HEK293 (cell line): Measurements from ENCODE around the gene CPNE1.

Source experiments
- CTCF ChIA-PET: fragments of 350-600 bp; formaldehyde crosslinking; extraction: SDS; loops from one replicate; lab custom pipeline; 2021; ENCODE audit warnings: antibody characterized with exemption; lab: Yijun Ruan, JAX
- POLR2A ChIA-PET: fragments of 300-600 bp; formaldehyde crosslinking; extraction: SDS; loops from one replicate; lab custom pipeline; 2020; ENCODE audit warnings: antibody characterized with exemption, inconsistent platforms; lab: Yijun Ruan, JAX
- H3K27ac ChIP-seq: fragments of 200-500 bp; sonication (Bioruptor generic); 2 replicates; pipeline ENCODE4 v1.5.1; 2014; ENCODE audit warnings: low read depth, low read length, control low read depth, inconsistent platforms; ENCODE audit errors: extremely low read depth
- H3K36me3 ChIP-seq, 2 experiments: fragments of 200-500 bp in 1 of 2; sonication (Bioruptor generic) in 1 of 2; 1 replicate in 1 of 2; 2 replicates in 1 of 2; pipeline ENCODE4 v1.5.1; 2014 to 2017; ENCODE audit warnings: inconsistent platforms in 2 of 2, low read length in 2 of 2; ENCODE audit not compliant: control insufficient read depth in 2 of 2, insufficient read depth in 1 of 2
- H3K4me1 ChIP-seq: fragments of 200-500 bp; sonication (Bioruptor generic); 2 replicates; pipeline ENCODE4 v1.5.1; 2014; ENCODE audit warnings: mild to moderate bottlenecking, low read length, inconsistent platforms; ENCODE audit not compliant: control insufficient read depth, insufficient read depth
- H3K4me3 ChIP-seq: 2 replicates; pipeline ENCODE4 v1.5.1; 2011; ENCODE audit warnings: low read depth, mild to moderate bottlenecking, control low read depth, low read length, moderate library complexity
- H3K9me3 ChIP-seq: fragments of 200-500 bp; sonication (Bioruptor generic); 2 replicates; pipeline ENCODE4 v1.5.1; 2014; ENCODE audit warnings: low read depth, low read length, inconsistent platforms; ENCODE audit not compliant: control insufficient read depth, insufficient read depth
- GFI1B ChIP-seq: fragments of 450-650 bp; formaldehyde crosslinking; IDR thresholded peaks from 2 replicates; pipeline ENCODE4 v1.5.1; 2016; ENCODE audit warnings: missing biosample characterization, missing genetic modification characterization
- GLIS1 ChIP-seq: fragments of 450-650 bp; formaldehyde crosslinking; IDR thresholded peaks from 2 replicates; pipeline ENCODE4 v1.5.1; 2016; ENCODE audit warnings: missing biosample characterization, missing genetic modification characterization
- HOXC10 ChIP-seq: sonication (generic); formaldehyde crosslinking; IDR thresholded peaks from 2 replicates; pipeline ENCODE4 v1.8.1; 2023; ENCODE audit warnings: mild to moderate bottlenecking, missing genetic modification reagents
- OSR2 ChIP-seq: fragments of 450-650 bp; formaldehyde crosslinking; IDR thresholded peaks from 2 replicates; pipeline ENCODE4 v1.5.1; 2016; ENCODE audit warnings: missing biosample characterization, missing genetic modification characterization
- SP3 ChIP-seq: fragments of 450-650 bp; formaldehyde crosslinking; IDR thresholded peaks from 2 replicates; pipeline ENCODE4 v1.5.1; 2016; ENCODE audit warnings: missing biosample characterization, missing genetic modification characterization
- WT1 ChIP-seq: fragments of 450-650 bp; formaldehyde crosslinking; IDR thresholded peaks from 2 replicates; pipeline ENCODE4 v1.5.1; 2016; ENCODE audit warnings: missing biosample characterization, missing genetic modification characterization
- ZNF248 ChIP-seq: fragments of 450-650 bp; formaldehyde crosslinking; IDR thresholded peaks from 2 replicates; pipeline ENCODE4 v1.5.1; 2017; ENCODE audit warnings: missing biosample characterization, missing genetic modification characterization
- ZNF324 ChIP-seq: fragments of 450-650 bp; formaldehyde crosslinking; IDR thresholded peaks from 2 replicates; pipeline ENCODE4 v1.5.1; 2016; ENCODE audit warnings: missing biosample characterization, missing genetic modification characterization
- ZNF366 ChIP-seq: fragments of 450-650 bp; formaldehyde crosslinking; conservative IDR thresholded peaks from 2 replicates; pipeline ENCODE4 v1.5.1; 2016; ENCODE audit warnings: missing biosample characterization, missing genetic modification characterization
- ZNF501 ChIP-seq: fragments of 450-650 bp; formaldehyde crosslinking; IDR thresholded peaks from 2 replicates; pipeline ENCODE4 v1.5.1; 2016; ENCODE audit warnings: missing biosample characterization, missing genetic modification characterization
- ZNF560 ChIP-seq: fragments of 450-650 bp; formaldehyde crosslinking; IDR thresholded peaks from 2 replicates; pipeline ENCODE4 v1.5.1; 2017; ENCODE audit warnings: missing biosample characterization, missing genetic modification characterization, borderline replicate concordance
- ZNF626 ChIP-seq: fragments of 450-650 bp; sonication (Bioruptor Pico); formaldehyde crosslinking; IDR thresholded peaks from 2 replicates; pipeline ENCODE4 v1.5.1; 2018; ENCODE audit warnings: missing biosample characterization, missing genetic modification characterization, inconsistent platforms
- ZNF629 ChIP-seq: fragments of 450-650 bp; formaldehyde crosslinking; IDR thresholded peaks from 2 replicates; pipeline ENCODE4 v1.5.1; 2017; ENCODE audit warnings: missing biosample characterization, missing genetic modification characterization
- ZNF701 ChIP-seq: fragments of 450-650 bp; formaldehyde crosslinking; IDR thresholded peaks from 2 replicates; pipeline ENCODE4 v1.5.1; 2016; ENCODE audit warnings: missing biosample characterization, missing genetic modification characterization
- TF ChIP-seq, protein P1 (sequence below): fragments of 450-650 bp; formaldehyde crosslinking; IDR thresholded peaks from 2 replicates; pipeline ENCODE4 v1.5.1; 2017; ENCODE audit warnings: missing biosample characterization, missing genetic modification characterization
- TF ChIP-seq, protein P2 (sequence below): fragments of 450-650 bp; formaldehyde crosslinking; IDR thresholded peaks from 2 replicates; pipeline ENCODE4 v1.5.1; 2016; ENCODE audit warnings: missing biosample characterization, missing genetic modification characterization
- TF ChIP-seq, protein P3 (sequence below): fragments of 450-650 bp; formaldehyde crosslinking; IDR thresholded peaks from 2 replicates; pipeline ENCODE4 v1.5.1; 2016; ENCODE audit warnings: missing biosample characterization, missing genetic modification characterization, borderline replicate concordance
- TF ChIP-seq, protein P4 (sequence below): fragments of 450-650 bp; formaldehyde crosslinking; IDR thresholded peaks from 2 replicates; pipeline ENCODE4 v1.5.1; 2016; ENCODE audit warnings: missing biosample characterization, missing genetic modification characterization
- TF ChIP-seq, protein P5 (sequence below): fragments of 450-650 bp; formaldehyde crosslinking; IDR thresholded peaks from 2 replicates; pipeline ENCODE4 v1.5.1; 2016; ENCODE audit warnings: missing biosample characterization, missing genetic modification characterization
- TF ChIP-seq, protein P6 (sequence below): fragments of 450-650 bp; formaldehyde crosslinking; IDR thresholded peaks from 2 replicates; pipeline ENCODE4 v1.5.1; 2016; ENCODE audit warnings: missing biosample characterization, missing genetic modification characterization

Gene CPNE1

DNA sequence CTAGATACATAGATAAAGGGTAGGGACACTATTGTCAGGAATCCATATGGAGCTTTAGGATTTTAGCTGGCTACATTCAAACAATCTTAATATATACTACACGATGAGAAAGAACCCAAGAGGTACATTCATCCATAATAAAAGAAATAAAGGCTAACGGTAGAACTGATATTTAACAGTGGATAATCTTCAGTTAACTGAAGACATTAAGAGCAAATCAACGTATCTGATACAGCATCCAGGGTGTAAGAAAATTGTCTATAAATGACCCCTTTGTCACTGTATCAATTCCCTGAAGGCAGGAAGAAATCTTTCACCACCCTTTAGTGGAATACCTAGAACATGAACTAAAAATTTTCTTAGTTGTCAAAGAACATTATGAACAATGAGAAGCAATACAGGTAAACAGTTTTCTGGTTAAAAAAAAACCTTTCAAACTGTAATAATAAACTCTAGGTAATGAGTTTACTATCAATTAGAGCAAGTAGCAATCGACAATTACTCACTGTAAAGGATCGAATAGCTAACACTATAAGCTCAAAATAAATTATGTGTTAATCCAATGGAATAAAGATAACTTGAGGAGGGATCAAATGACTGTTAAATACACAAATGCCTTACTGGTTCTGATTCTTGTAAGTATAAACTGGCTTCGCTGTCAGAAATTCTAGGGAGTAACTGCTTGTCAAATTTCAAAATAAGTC, 46.3 kb upstream of the CPNE1 start:
- no peak overlapping the region for H3K4me3 ChIP-seq
- ChIA-PET CTCF (interaction anchor here (0.7 to 0.8 kb wide), 2 partner anchors 8 to 33 kb away, joined by 3 to 4 read pairs; no protein-coding TSS in a partner anchor), POLR2A (interaction anchor here (0.6 to 1.3 kb wide), 4 partner anchors 8 to 12 kb away, joined by 3 read pairs; partner anchors contain the start of genes NFS1 and ROMO1)
- peaks cover 79 to 97% of the 10 kb centered on the region in 2 experiments for H3K36me3 ChIP-seq
- no peaks in the 10 kb centered on the region for H3K9me3 ChIP-seq
- H3K27ac ChIP-seq = no peak overlapping the region
- TF ChIP-seq, protein P1, sequence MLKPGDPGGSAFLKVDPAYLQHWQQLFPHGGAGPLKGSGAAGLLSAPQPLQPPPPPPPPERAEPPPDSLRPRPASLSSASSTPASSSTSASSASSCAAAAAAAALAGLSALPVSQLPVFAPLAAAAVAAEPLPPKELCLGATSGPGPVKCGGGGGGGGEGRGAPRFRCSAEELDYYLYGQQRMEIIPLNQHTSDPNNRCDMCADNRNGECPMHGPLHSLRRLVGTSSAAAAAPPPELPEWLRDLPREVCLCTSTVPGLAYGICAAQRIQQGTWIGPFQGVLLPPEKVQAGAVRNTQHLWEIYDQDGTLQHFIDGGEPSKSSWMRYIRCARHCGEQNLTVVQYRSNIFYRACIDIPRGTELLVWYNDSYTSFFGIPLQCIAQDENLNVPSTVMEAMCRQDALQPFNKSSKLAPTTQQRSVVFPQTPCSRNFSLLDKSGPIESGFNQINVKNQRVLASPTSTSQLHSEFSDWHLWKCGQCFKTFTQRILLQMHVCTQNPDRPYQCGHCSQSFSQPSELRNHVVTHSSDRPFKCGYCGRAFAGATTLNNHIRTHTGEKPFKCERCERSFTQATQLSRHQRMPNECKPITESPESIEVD (tag by site-specific recombination) = peak; percentile 71
- TF ChIP-seq ZNF366 (no peak), GLIS1 (tag by site-specific recombination) (no peak), WT1 (tag by site-specific recombination) (peak; percentile 59), ZNF629 (tag by site-specific recombination) (0 out of 2 replicates have a peak, but pooled peaks have one; percentile 10), OSR2 (tag by site-specific recombination) (peak; percentile 49; the same call in 1 of the 2 replicates), ZNF324 (tag by site-specific recombination) (no peak), ZNF248 (tag by site-specific recombination) (no peak)
- TF ChIP-seq, protein P2, sequence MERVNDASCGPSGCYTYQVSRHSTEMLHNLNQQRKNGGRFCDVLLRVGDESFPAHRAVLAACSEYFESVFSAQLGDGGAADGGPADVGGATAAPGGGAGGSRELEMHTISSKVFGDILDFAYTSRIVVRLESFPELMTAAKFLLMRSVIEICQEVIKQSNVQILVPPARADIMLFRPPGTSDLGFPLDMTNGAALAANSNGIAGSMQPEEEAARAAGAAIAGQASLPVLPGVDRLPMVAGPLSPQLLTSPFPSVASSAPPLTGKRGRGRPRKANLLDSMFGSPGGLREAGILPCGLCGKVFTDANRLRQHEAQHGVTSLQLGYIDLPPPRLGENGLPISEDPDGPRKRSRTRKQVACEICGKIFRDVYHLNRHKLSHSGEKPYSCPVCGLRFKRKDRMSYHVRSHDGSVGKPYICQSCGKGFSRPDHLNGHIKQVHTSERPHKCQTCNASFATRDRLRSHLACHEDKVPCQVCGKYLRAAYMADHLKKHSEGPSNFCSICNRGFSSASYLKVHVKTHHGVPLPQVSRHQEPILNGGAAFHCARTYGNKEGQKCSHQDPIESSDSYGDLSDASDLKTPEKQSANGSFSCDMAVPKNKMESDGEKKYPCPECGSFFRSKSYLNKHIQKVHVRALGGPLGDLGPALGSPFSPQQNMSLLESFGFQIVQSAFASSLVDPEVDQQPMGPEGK (tag by site-specific recombination) = no peak
- peaks cover 4% of the 10 kb centered on the region for H3K4me1 ChIP-seq

DNA sequence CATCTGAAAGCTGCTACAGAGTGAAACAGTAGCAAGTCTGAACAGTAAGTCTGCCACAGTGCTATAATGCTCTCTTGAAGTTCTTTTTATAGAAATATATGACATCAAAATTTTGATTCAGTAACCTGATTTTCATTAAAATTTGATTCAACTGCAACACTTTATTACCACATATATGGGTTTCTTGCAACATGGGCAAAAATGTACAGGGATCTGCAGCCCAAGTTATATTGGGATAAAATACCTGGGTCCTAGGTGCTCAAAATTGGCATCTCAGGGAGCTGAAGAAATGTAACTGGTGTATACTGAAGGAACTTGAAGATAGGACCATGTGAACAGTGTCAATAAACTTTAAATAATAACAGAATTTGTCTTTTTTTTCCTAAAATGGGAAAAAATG, 45.3 kb upstream of the CPNE1 start:
- Histone ChIP-seq H3K27ac (no peak overlapping the region), H3K36me3 (peaks cover 77 to 97% of the 10 kb centered on the region in 2 experiments), H3K4me3 (no peak overlapping the region), H3K9me3 (no peaks in the 10 kb centered on the region), H3K4me1 (peaks cover 4% of the 10 kb centered on the region)
- CTCF ChIA-PET = interaction anchor here (0.8 kb wide), 1 partner anchor 9 kb away, joined by 4 read pairs; no protein-coding TSS in a partner anchor
- POLR2A ChIA-PET = interaction anchor here (1.3 kb wide), 1 partner anchor 11 kb away, joined by 3 read pairs; the partner anchor contains the start of genes NFS1 and ROMO1
- TF ChIP-seq GFI1B (tag by site-specific recombination) (no peak), ZNF626 (no peak), SP3 (tag by site-specific recombination) (no peak), ZNF629 (tag by site-specific recombination) (no peak), ZNF560 (tag by site-specific recombination) (no peak), ZNF701 (no peak), HOXC10 (CRISPR knock-in tag) (no peak), ZNF324 (tag by site-specific recombination) (no peak), ZNF501 (tag by site-specific recombination) (no peak)
- TF ChIP-seq, protein P3, sequence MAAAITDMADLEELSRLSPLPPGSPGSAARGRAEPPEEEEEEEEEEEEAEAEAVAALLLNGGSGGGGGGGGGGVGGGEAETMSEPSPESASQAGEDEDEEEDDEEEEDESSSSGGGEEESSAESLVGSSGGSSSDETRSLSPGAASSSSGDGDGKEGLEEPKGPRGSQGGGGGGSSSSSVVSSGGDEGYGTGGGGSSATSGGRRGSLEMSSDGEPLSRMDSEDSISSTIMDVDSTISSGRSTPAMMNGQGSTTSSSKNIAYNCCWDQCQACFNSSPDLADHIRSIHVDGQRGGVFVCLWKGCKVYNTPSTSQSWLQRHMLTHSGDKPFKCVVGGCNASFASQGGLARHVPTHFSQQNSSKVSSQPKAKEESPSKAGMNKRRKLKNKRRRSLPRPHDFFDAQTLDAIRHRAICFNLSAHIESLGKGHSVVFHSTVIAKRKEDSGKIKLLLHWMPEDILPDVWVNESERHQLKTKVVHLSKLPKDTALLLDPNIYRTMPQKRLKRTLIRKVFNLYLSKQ = no peak
- TF ChIP-seq, protein P4, sequence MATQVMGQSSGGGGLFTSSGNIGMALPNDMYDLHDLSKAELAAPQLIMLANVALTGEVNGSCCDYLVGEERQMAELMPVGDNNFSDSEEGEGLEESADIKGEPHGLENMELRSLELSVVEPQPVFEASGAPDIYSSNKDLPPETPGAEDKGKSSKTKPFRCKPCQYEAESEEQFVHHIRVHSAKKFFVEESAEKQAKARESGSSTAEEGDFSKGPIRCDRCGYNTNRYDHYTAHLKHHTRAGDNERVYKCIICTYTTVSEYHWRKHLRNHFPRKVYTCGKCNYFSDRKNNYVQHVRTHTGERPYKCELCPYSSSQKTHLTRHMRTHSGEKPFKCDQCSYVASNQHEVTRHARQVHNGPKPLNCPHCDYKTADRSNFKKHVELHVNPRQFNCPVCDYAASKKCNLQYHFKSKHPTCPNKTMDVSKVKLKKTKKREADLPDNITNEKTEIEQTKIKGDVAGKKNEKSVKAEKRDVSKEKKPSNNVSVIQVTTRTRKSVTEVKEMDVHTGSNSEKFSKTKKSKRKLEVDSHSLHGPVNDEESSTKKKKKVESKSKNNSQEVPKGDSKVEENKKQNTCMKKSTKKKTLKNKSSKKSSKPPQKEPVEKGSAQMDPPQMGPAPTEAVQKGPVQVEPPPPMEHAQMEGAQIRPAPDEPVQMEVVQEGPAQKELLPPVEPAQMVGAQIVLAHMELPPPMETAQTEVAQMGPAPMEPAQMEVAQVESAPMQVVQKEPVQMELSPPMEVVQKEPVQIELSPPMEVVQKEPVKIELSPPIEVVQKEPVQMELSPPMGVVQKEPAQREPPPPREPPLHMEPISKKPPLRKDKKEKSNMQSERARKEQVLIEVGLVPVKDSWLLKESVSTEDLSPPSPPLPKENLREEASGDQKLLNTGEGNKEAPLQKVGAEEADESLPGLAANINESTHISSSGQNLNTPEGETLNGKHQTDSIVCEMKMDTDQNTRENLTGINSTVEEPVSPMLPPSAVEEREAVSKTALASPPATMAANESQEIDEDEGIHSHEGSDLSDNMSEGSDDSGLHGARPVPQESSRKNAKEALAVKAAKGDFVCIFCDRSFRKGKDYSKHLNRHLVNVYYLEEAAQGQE = no peak
- TF ChIP-seq, protein P5, sequence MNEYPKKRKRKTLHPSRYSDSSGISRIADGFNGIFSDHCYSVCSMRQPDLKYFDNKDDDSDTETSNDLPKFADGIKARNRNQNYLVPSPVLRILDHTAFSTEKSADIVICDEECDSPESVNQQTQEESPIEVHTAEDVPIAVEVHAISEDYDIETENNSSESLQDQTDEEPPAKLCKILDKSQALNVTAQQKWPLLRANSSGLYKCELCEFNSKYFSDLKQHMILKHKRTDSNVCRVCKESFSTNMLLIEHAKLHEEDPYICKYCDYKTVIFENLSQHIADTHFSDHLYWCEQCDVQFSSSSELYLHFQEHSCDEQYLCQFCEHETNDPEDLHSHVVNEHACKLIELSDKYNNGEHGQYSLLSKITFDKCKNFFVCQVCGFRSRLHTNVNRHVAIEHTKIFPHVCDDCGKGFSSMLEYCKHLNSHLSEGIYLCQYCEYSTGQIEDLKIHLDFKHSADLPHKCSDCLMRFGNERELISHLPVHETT (tag by site-specific recombination) = no peak
- TF ChIP-seq, protein P6, sequence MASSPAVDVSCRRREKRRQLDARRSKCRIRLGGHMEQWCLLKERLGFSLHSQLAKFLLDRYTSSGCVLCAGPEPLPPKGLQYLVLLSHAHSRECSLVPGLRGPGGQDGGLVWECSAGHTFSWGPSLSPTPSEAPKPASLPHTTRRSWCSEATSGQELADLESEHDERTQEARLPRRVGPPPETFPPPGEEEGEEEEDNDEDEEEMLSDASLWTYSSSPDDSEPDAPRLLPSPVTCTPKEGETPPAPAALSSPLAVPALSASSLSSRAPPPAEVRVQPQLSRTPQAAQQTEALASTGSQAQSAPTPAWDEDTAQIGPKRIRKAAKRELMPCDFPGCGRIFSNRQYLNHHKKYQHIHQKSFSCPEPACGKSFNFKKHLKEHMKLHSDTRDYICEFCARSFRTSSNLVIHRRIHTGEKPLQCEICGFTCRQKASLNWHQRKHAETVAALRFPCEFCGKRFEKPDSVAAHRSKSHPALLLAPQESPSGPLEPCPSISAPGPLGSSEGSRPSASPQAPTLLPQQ (tag by site-specific recombination) = no peak
